Stimulated activated CD8-positive, alpha-beta memory T cell treated with anti-CD3 and anti-CD28 coated beads, Interleukin-15, amount 100 ng/mL, for 24 hours (primary cell): ENCODE measurements around the gene MARCHF5.
"Not testable (repeated sequence)": the region's sequence is repeated elsewhere in the genome, so short reads cannot be mapped to it uniquely, and the experiment has no call there.

Experiments
- DNase-seq: peaks from one replicate; pipeline ENCODE4 v3.0.0-alpha.2; 2020; ENCODE audit warnings: low read depth

The MARCHF5 gene

GRCh38 chr10:92387289-92387940, 96.4 kb downstream of the MARCHF5 start:
- no peak for DNase-seq

- DNase-seq = not testable (repeated sequence)
These were observed 102.2 kb downstream of the MARCHF5 start for GRCh38 chr10:92393173-92393572.

- no peak for DNase-seq
These were observed 104.3 kb downstream of the MARCHF5 start for GRCh38 chr10:92395271-92395670.

GRCh38 chr10:92402234-92402633, 111.3 kb downstream of the MARCHF5 start:
- not testable (repeated sequence) for DNase-seq
